Measurements from ENCODE around the gene NAA15.

Gene NAA15

GRCh38 chr4:139436122-139436521, 134.8 kb downstream of the NAA15 start:
- TF ChIP-seq RAD21 (IDR thresholded peaks at IDR 0.05; ENCODE audit: low read depth) (no peak), NFIC (IDR thresholded peaks at IDR 0.05) (no peak), TCF12 (IDR thresholded peaks at IDR 0.05; ENCODE audit: low read depth) (no peak), CREB1 (IDR thresholded peaks at IDR 0.05; ENCODE audit: low read depth) (no peak), TAF1 (IDR thresholded peaks at IDR 0.05; ENCODE audit: low read depth) (no peak), TEAD4 (IDR thresholded peaks at IDR 0.05) (no peak), USF1 (IDR thresholded peaks at IDR 0.05) (no peak), ZBTB7A (IDR thresholded peaks at IDR 0.05; ENCODE audit: low read depth) (no peak), REST (IDR thresholded peaks at IDR 0.05; ENCODE audit: low read depth) (no peak), YY1 (IDR thresholded peaks at IDR 0.05; ENCODE audit: low read depth) (no peak), EP300 (IDR thresholded peaks at IDR 0.05; ENCODE audit: borderline replicate concordance) (no peak), FOXM1 (IDR thresholded peaks at IDR 0.05; ENCODE audit: borderline replicate concordance, low read depth) (no peak), EGR1 (IDR thresholded peaks at IDR 0.05) (no peak)

- TF ChIP-seq MAX (IDR thresholded peaks at IDR 0.05) (no peak), EGR1 (IDR thresholded peaks at IDR 0.05) (no peak)
These were observed 136.8 kb downstream of the NAA15 start for GRCh38 chr4:139438141-139438540.

- TF ChIP-seq NFIC (IDR thresholded peaks at IDR 0.05): no peak
- no peak for TF ChIP-seq EP300 (IDR thresholded peaks at IDR 0.05; ENCODE audit: borderline replicate concordance)
- no peak for TF ChIP-seq EGR1 (IDR thresholded peaks at IDR 0.05)
- TF ChIP-seq REST (IDR thresholded peaks at IDR 0.05; ENCODE audit: low read depth): no peak
- TF ChIP-seq TAF1 (IDR thresholded peaks at IDR 0.05; ENCODE audit: low read depth): no peak
- TF ChIP-seq TEAD4 (IDR thresholded peaks at IDR 0.05): no peak
- TF ChIP-seq CREB1 (IDR thresholded peaks at IDR 0.05; ENCODE audit: low read depth): no peak
- TF ChIP-seq CEBPB (IDR thresholded peaks at IDR 0.05): no peak
- TF ChIP-seq YY1 (IDR thresholded peaks at IDR 0.05; ENCODE audit: low read depth): no peak
- no peak for TF ChIP-seq FOXM1 (IDR thresholded peaks at IDR 0.05; ENCODE audit: borderline replicate concordance, low read depth)
- TF ChIP-seq USF1 (IDR thresholded peaks at IDR 0.05): no peak
- no peak for TF ChIP-seq MAX (IDR thresholded peaks at IDR 0.05)
- TF ChIP-seq TCF12 (IDR thresholded peaks at IDR 0.05; ENCODE audit: low read depth): no peak
- TF ChIP-seq RAD21 (IDR thresholded peaks at IDR 0.05; ENCODE audit: low read depth): no peak
- TF ChIP-seq ZBTB7A (IDR thresholded peaks at IDR 0.05; ENCODE audit: low read depth): no peak
These were observed 139.7 kb downstream of the NAA15 start for GRCh38 chr4:139441029-139441428.

GRCh38 chr4:139443661-139444060, 142.4 kb downstream of the NAA15 start:
- TF ChIP-seq EGR1 (IDR thresholded peaks at IDR 0.05) (no peak), CEBPB (IDR thresholded peaks at IDR 0.05) (no peak), MAX (IDR thresholded peaks at IDR 0.05) (no peak), RAD21 (IDR thresholded peaks at IDR 0.05; ENCODE audit: low read depth) (no peak), FOXM1 (IDR thresholded peaks at IDR 0.05; ENCODE audit: borderline replicate concordance, low read depth) (no peak), YY1 (IDR thresholded peaks at IDR 0.05; ENCODE audit: low read depth) (no peak), EP300 (IDR thresholded peaks at IDR 0.05; ENCODE audit: borderline replicate concordance) (no peak)

GRCh38 chr4:139450586-139450985, 149.3 kb downstream of the NAA15 start:
- no peak for TF ChIP-seq MAX (IDR thresholded peaks at IDR 0.05)
- no peak for TF ChIP-seq YY1 (IDR thresholded peaks at IDR 0.05; ENCODE audit: low read depth)
- TF ChIP-seq TAF1 (IDR thresholded peaks at IDR 0.05; ENCODE audit: low read depth): no peak
- TF ChIP-seq EP300 (IDR thresholded peaks at IDR 0.05; ENCODE audit: borderline replicate concordance): no peak
- TF ChIP-seq CREB1 (IDR thresholded peaks at IDR 0.05; ENCODE audit: low read depth): no peak
- no peak for TF ChIP-seq EGR1 (IDR thresholded peaks at IDR 0.05)
- no peak for TF ChIP-seq TEAD4 (IDR thresholded peaks at IDR 0.05)
- TF ChIP-seq REST (IDR thresholded peaks at IDR 0.05; ENCODE audit: low read depth): no peak
- no peak for TF ChIP-seq CEBPB (IDR thresholded peaks at IDR 0.05)
- no peak for TF ChIP-seq FOXM1 (IDR thresholded peaks at IDR 0.05; ENCODE audit: borderline replicate concordance, low read depth)
- TF ChIP-seq ZBTB7A (IDR thresholded peaks at IDR 0.05; ENCODE audit: low read depth): no peak
- TF ChIP-seq RAD21 (IDR thresholded peaks at IDR 0.05; ENCODE audit: low read depth): no peak
- no peak for TF ChIP-seq USF1 (IDR thresholded peaks at IDR 0.05)
- TF ChIP-seq TCF12 (IDR thresholded peaks at IDR 0.05; ENCODE audit: low read depth): no peak
- TF ChIP-seq NFIC (IDR thresholded peaks at IDR 0.05): no peak
